T-helper 22 cell (primary cell): ENCODE results near the gene ARSI.

ENCODE experiments used
- DNase-seq: peaks from one replicate; pipeline ENCODE4 v3.0.0-alpha.2; 2020; ENCODE audit warnings: low read depth

Gene ARSI

GRCh38 chr5:150302301-150303069 is at the start of gene ARSI:
Gene ARSI, minus strand, starts transcription at chr5:150302905. Its CDS starts 532 bp downstream, at chr5:150302373.
- no peak for DNase-seq

DNA sequence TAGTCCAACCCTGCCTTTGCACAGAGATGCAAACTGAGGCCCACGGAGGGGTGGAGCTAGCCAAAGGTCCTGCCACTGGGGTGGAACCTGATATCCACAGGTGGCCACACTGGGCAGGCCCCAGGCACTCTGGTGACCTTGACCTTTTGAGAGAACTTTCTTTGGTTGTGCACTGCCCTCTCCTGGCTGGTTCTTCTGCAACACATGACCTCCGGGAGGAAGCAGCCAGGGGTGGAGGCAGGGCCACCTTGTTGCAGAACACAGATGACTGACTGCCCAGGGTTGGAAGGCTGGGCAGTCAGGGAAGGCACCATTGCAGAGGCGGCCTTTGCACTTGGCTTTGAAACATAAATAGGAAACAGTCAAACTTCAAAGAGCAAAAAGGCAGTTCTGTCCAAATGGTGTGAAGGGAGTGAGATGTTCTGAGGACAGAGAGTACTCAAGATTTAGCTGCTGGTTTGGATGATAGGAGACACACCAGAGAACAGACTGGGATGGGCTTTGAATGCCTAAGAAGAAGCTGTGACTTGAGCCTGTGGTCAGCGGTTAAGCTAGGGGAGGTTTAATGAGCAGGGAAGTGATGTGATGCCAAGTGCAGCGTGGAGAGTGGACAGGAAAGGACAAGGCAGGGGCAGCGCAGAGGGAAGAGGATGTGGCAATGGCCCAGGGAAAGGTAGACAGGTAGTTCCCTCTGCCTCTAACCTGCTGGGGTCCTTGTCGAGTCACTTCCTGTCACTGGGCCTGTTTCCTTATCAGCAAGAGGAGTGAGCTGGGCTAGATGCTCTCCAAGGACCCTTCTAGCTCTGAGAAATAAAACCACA is 48.0 kb upstream of the ARSI start:
- no peak for DNase-seq

DNA sequence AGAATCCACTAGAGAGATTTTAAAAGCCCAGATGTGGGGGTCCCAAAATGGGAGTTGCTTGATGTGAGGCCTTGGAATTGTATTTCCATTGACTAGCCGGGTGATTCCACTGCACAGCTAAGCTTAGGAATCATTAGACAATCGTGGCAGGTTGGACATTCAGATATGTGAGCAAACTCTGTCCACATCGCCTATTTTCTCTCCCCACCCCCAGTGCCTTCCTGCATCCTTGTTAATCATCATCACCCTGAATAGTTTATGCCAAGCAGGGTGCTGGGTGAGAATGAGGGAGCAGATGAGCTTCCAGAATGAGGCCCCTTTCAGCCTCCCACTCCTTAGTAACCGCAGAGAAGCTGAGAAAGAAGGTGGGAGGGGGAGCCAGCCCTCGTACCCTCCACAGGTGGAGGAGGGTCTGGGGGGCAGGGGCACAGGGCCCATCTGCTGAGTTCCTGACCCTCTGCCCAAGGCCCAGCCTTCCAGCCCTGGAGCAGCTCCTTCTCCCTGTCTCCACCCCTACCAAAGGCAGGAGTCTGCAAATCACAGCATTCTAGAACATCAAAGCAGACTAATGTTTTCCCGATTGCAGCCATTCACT is 47.1 kb upstream of the ARSI start:
- no peak for DNase-seq

GRCh38 chr5:150347451-150347850 is 44.7 kb upstream of the ARSI start:
- no peak for DNase-seq

GRCh38 chr5:150347003-150347402 is 44.3 kb upstream of the ARSI start:
- no peak for DNase-seq

GRCh38 chr5:150346592-150346991 is 43.9 kb upstream of the ARSI start:
- no peak for DNase-seq

- no peak for DNase-seq
These were observed 43.0 kb upstream of the ARSI start for GRCh38 chr5:150345716-150346115.

- DNase-seq, result no peak
These were observed 41.4 kb upstream of the ARSI start for GRCh38 chr5:150343994-150344631.

- no peak for DNase-seq
These were observed 39.9 kb upstream of the ARSI start for GRCh38 chr5:150342583-150342982.

DNA sequence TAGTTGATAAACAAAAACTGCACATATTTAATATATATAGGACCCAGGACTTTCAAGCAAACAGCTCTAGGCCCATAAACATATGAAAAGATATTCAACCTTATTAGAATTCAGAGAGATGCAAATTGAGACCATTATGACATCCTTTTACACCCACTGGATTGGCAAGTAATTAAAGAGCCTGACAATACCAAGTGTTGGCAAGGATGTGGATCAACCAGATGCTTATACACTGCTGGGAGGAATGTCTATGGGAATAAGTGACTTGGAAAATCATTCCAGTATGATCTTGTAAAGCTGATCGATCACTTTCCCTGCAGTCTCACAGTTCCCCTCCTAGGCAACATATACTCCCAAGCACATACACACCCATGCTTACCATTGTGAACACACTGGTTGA is 39.3 kb upstream of the ARSI start:
- DNase-seq, result no peak

DNA sequence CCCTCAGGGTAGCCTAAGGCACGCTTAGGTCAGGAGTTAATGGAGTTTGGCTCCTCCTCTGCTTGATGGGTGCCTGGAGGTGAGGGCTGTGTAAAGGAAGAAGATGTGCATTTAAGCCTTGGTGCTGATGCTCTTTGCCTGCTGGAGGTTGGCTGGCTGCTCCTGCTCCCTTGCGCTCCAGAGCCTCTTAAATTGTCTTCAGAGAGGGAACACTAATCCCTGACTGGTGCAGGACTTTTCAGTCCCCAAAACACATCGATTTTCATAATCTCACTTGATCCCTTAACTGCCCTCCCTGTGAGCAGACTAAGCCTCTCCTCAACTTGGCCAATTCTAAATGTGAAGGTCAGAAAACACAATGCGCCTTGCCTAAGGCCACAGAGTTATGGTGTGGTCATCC is 38.6 kb upstream of the ARSI start:
- DNase-seq, result no peak

- DNase-seq, result no peak
These were observed 38.0 kb upstream of the ARSI start for GRCh38 chr5:150340614-150341255.

- DNase-seq, result no peak
These were observed 37.1 kb upstream of the ARSI start for GRCh38 chr5:150339841-150340240.

DNA sequence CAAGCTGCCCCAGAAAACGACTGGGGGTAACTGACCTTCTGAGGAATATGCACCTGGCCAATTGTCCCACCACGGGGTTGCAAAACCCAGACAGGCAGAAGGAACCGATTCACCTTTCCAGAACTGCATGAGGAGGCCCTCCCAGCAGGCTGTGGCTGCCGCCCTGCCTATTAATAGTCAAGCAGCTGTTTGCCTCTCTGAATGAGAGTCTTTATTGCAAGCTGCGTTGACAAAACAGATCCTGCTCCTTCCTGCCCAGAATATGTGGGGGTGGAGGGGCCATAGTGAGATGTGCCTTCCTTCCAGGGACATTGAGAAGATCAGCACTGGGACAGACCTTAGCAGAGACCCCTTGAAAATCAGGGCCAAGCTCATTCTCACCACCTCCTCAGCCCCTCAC is 36.5 kb upstream of the ARSI start:
- no peak for DNase-seq

- no peak for DNase-seq
These were observed 35.8 kb upstream of the ARSI start for GRCh38 chr5:150338546-150338945.

DNA sequence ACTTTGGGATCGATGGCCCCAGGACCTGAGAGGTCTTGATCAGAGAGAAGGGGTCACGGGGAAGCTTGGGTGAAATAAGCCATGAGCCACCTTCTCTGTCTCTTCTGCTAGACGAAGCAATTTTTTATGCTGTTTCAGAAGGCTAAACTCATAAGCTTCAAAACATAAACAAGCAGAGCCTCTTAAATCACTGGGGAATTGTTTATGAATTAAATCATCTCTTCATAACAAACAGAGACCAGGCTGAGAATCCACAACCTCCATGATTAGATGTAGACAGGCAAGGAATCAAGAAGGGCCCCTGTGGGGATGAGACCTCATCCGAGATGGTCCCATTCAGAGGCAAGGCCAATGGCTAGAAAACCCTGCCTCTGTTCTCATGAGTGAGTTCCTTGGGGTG is 33.1 kb upstream of the ARSI start:
- no peak for DNase-seq

- DNase-seq, result no peak
These were observed 30.7 kb upstream of the ARSI start for GRCh38 chr5:150333400-150333799.

DNA sequence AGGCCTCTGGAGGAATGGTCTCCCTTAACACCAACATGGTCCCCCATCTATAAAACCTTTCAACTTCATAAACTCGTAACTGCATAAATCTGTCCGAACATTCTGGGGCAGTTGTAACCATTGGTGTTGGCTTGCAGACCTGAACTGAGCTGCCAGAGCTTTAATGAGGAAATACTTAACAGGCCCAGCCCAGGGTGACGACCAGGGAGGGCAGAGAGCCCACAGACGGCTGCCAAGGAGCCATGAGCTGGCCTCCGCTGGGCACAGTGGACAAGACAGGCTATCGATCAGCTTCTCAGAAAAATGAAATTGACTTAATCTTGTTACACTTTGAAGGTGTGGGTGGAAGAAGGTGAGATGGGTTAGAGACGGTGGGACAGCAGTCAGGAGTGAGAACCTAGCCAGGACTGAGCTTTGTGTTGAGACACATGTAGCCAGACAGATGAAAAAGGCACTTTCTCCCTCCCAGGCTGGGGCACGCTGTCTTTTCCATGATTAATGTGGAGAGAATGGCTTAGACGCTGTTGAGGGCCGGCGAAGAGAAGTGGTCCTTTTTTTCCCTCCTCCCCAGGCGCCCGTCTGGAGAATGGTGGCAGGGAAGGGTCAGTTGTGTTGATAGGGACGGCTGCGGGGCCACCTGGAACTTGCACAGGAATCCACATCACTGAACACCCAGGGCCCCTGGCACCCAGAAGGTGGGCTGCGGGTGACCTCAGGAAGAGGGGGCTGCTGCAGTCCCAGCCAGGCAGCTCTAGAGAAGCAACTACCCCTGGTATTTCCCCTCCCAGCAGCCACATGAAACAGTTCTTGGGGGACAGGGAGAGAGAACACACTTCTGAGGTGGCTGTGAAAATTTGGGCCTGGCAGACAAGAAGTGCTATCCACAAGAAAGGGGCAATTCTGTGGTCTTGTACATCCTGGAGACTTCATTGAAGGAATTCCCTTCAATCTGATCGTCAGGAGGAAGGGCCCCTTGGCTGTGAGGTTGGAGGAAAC is 27.5 kb upstream of the ARSI start:
- no peak for DNase-seq

- no peak for DNase-seq
These were observed 26.3 kb upstream of the ARSI start for GRCh38 chr5:150329038-150329437.

- no peak for DNase-seq
These were observed 25.8 kb upstream of the ARSI start for GRCh38 chr5:150328515-150328914.

DNA sequence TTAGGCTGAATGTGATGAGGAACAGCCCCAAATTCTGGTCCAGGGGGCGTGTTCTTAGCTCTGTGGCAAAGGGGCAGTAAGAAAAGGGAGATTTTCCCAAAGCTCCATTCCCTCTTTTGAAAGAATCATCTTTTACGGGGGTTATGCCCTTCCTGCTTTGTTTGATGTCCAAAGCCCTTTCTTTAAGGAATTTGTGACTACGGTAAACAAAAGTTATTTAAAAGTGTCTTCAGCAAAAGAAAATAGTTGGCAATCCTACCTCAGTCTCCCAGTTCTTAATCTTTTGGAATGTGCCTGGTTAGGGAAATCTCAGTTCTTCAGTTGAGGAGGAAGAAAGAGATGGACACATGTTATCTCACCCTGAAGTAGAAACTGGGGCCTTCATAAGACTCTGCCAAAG is 24.4 kb upstream of the ARSI start:
- DNase-seq, result no peak
